ENCODE measurements around the gene USP5. TPM values are rescaled to one million over a fixed set of nuclear protein-coding genes. Genes with fewer than 3 reads are reported as not detected.
A peak's percentile ranks its signal among the peaks of the same experiment; 100 is the strongest.
"Not testable (repeated sequence)": the region's sequence is repeated elsewhere in the genome, so short reads cannot be mapped to it uniquely, and the experiment has no call there.

Gene USP5
- total RNA-seq, 2 experiments from 2014 or later = 31.8 to 33.4 TPM

- Histone ChIP-seq H3K4me3 (ENCODE audit: low read length) (no peak overlapping the region), H3K4me1 (ENCODE audit: insufficient read depth, low read length) (peaks cover 18% of the 10 kb centered on the region), H3K36me3 (ENCODE audit: insufficient read depth, low read length) (peaks cover 58% of the 10 kb centered on the region), H3K27me3 (ENCODE audit: control insufficient read depth in 1 of 2, insufficient read depth in 2 of 2, low read length in 2 of 2) (no peaks in the 10 kb centered on the region), H3K27ac (ENCODE audit: low read depth in 1 of 2, low read length in 2 of 2) (no peak overlapping the region), H3K9me3 (ENCODE audit: control insufficient read depth in 1 of 2, insufficient read depth in 1 of 2, low read length in 2 of 2) (no peaks in the 10 kb centered on the region)
- Mint-ChIP-seq H3K36me3 (ENCODE audit: low read depth) (peaks cover 66% of the 10 kb centered on the region), H3K9me3 (no peaks in the 10 kb centered on the region), H3K27ac (no peak overlapping the region), H3K4me1 (ENCODE audit: low read depth) (peaks cover 19% of the 10 kb centered on the region), H3K4me3 (no peak overlapping the region), H3K27me3 (no peaks in the 10 kb centered on the region)
- TF ChIP-seq CTCF (IDR thresholded peaks at IDR 0.05) = no peak
- POLR2A ChIA-PET = interaction anchor here (1.9 kb wide), 1 partner anchor 9 kb away, joined by 6 read pairs; the partner anchor contains the start of gene SPSB2
- DNase-seq (no peak), ATAC-seq (ENCODE audit: poor library complexity) (no peak)
- intact Hi-C loops (cut with DNase I, micrococcal nuclease) = no loop called here
- CTCF ChIA-PET = interaction anchor here (0.7 to 1.8 kb wide), 3 partner anchors 9 to 74 kb away, joined by 3 to 7 read pairs (median 5); no protein-coding TSS in a partner anchor
These were observed 11.8 kb downstream of the USP5 start for GRCh38 chr12:6863586-6864321.

GRCh38 chr12:6865307-6865706 is 13.4 kb downstream of the USP5 start:
- Histone ChIP-seq H3K36me3 (ENCODE audit: insufficient read depth, low read length) (peaks cover 56% of the 10 kb centered on the region), H3K4me1 (ENCODE audit: insufficient read depth, low read length) (peaks cover 30% of the 10 kb centered on the region)
- peaks cover 33% of the 10 kb centered on the region for H3K4me1 Mint-ChIP-seq (ENCODE audit: low read depth)
- H3K27me3 ChIP-seq (ENCODE audit: control insufficient read depth in 1 of 2, insufficient read depth in 2 of 2, low read length in 2 of 2); H3K27ac ChIP-seq (ENCODE audit: low read depth in 1 of 2, low read length in 2 of 2); H3K4me3 ChIP-seq (ENCODE audit: low read length); H3K27me3 Mint-ChIP-seq; H3K9me3 Mint-ChIP-seq; H3K9me3 ChIP-seq (ENCODE audit: control insufficient read depth in 1 of 2, insufficient read depth in 1 of 2, low read length in 2 of 2); DNase-seq; H3K27ac Mint-ChIP-seq; ATAC-seq (ENCODE audit: poor library complexity): not testable (repeated sequence)
- peak overlapping the region; percentile 94 for H3K4me3 Mint-ChIP-seq
- POLR2A ChIA-PET = interaction anchor here (1.9 to 5.7 kb wide), 2 partner anchors 7 to 12 kb away, joined by 6 to 90 read pairs; partner anchors contain the start of genes CDCA3, SPSB2 and USP5
- intact Hi-C loops (cut with DNase I, micrococcal nuclease) = loop anchor here in 1 of 2 experiments (5.0 kb wide), 1 partner anchor 77 kb away; the partner anchor contains the start of genes C12orf57 and RNU7-1
- peaks cover 60% of the 10 kb centered on the region for H3K36me3 Mint-ChIP-seq (ENCODE audit: low read depth)
- CTCF ChIA-PET = interaction anchor here (1.2 to 1.8 kb wide), 2 partner anchors 26 to 153 kb away, joined by 3 to 5 read pairs; partner anchors contain the start of gene LPCAT3

- peak overlapping the region; percentile 68 for H3K4me3 ChIP-seq (ENCODE audit: low read length)
- H3K27ac ChIP-seq (ENCODE audit: low read depth in 1 of 2, low read length in 2 of 2) = peak overlapping the region; percentile 73 to 78
- peaks cover 43% of the 10 kb centered on the region for H3K4me1 Mint-ChIP-seq (ENCODE audit: low read depth)
- no peaks in the 10 kb centered on the region for H3K9me3 Mint-ChIP-seq
- H3K36me3 ChIP-seq (ENCODE audit: insufficient read depth, low read length) = peaks cover 55% of the 10 kb centered on the region
- POLR2A ChIA-PET = interaction anchor here (0.9 to 5.7 kb wide), 8 partner anchors 13 to 143 kb away, joined by 3 to 90 read pairs (median 10); partner anchors contain the start of genes CDCA3, COPS7A, P3H3 and USP5
- intact Hi-C loops (cut with DNase I, micrococcal nuclease) = loop anchor here (2.0 to 5.0 kb wide), 2 partner anchors 14 to 76 kb away; partner anchors contain the start of genes C12orf57 (in 1 of the 2), RNU7-1 (in 1 of the 2) and USP5 (in 1 of the 2)
- peaks cover 59% of the 10 kb centered on the region for H3K36me3 Mint-ChIP-seq (ENCODE audit: low read depth)
- TF ChIP-seq CTCF (IDR thresholded peaks at IDR 0.05) = no peak
- H3K9me3 ChIP-seq (ENCODE audit: control insufficient read depth in 1 of 2, insufficient read depth in 1 of 2, low read length in 2 of 2) = no peaks in the 10 kb centered on the region
- no peak for ATAC-seq (ENCODE audit: poor library complexity)
- DNase-seq = no peak
- H3K27me3 ChIP-seq (ENCODE audit: control insufficient read depth in 1 of 2, insufficient read depth in 2 of 2, low read length in 2 of 2) = no peaks in the 10 kb centered on the region
- H3K4me1 ChIP-seq (ENCODE audit: insufficient read depth, low read length) = peaks cover 40% of the 10 kb centered on the region
- CTCF ChIA-PET = interaction anchor here (1.5 to 10.3 kb wide), 4 partner anchors 14 to 95 kb away, joined by 3 to 153 read pairs (median 24); partner anchors contain the start of genes CDCA3 and USP5
- H3K27ac Mint-ChIP-seq = peak overlapping the region; percentile 80
- H3K27me3 Mint-ChIP-seq = no peaks in the 10 kb centered on the region
- H3K4me3 Mint-ChIP-seq = peak overlapping the region; percentile 94
These were observed 14.4 kb downstream of the USP5 start for GRCh38 chr12:6866163-6866919.
